H1 (cell line): Measurements from ENCODE around the gene CGB5. TPM values are rescaled to one million over a fixed set of nuclear protein-coding genes. Genes with fewer than 3 reads are reported as not detected.

Experiments used
- CBX5 ChIP-seq: fragments of 300-800, 300-1000 bp; sonication (generic); IDR thresholded peaks from 2 replicates; pipeline ENCODE4 v1.7.1; 2016; ENCODE audit warnings: antibody characterized with exemption, low read length, low read depth
- CTBP2 ChIP-seq: IDR thresholded peaks from 2 replicates; pipeline ENCODE4 v1.7.0; 2011; ENCODE audit warnings: borderline replicate concordance, mild to moderate bottlenecking, moderate library complexity, mixed read lengths, low read length; ENCODE audit not compliant: insufficient read depth, insufficient read length
- JUND ChIP-seq: IDR thresholded peaks from 2 replicates; pipeline ENCODE4 v1.6.1; 2011; ENCODE audit warnings: mild to moderate bottlenecking, improper control_type of control experiment, low read length
- KDM1A ChIP-seq: fragments of 200-600, 300-600 bp; sonication (generic); IDR thresholded peaks from 2 replicates; pipeline ENCODE4 v1.7.1; 2016; ENCODE audit warnings: mild to moderate bottlenecking, low read length, borderline replicate concordance
- KDM4A ChIP-seq: IDR thresholded peaks from one replicate; pipeline ENCODE4 v1.7.1; 2012; ENCODE audit warnings: low read depth, mild to moderate bottlenecking, moderate library complexity, low read length, inconsistent platforms; ENCODE audit not compliant: severe bottlenecking
- SAP30 ChIP-seq: fragments of 300-600 bp; sonication (generic); IDR thresholded peaks from 2 replicates; pipeline ENCODE4 v1.7.1; 2012; ENCODE audit warnings: low read length, moderate library complexity, mild to moderate bottlenecking, inconsistent platforms; ENCODE audit not compliant: insufficient read depth, insufficient replicate concordance
- SRF ChIP-seq: IDR thresholded peaks from 2 replicates; pipeline ENCODE4 v1.6.1; 2011; ENCODE audit warnings: mild to moderate bottlenecking, low read depth, low read length, moderate library complexity
- TAF7 ChIP-seq: optimal IDR thresholded peaks from 2 replicates; pipeline ENCODE3; 2011; ENCODE audit warnings: low read depth, mild to moderate bottlenecking, inconsistent platforms, low read length, moderate library complexity, borderline replicate concordance
- polyA plus RNA-seq, 7 experiments: library from polyadenylated mRNA; depleted of rRNA in 3 of 7; stranded (reverse) in 5 of 7; unstranded in 2 of 7; fragments of >200 nt in 5 of 7; fragments of 200-250 nt in 2 of 7; gene quantifications; 1 replicate in 5 of 7; 2 replicates in 1 of 7; 4 replicates in 1 of 7; pipeline versions ENCODE4 v1.2.1 to v1.2.3, GENCODE V29; 2011 to 2013; ENCODE audit warnings: missing spikeins in 2 of 7, mixed read lengths in 2 of 7
- total RNA-seq: library from RNA; stranded (reverse); fragmentation: NEBNext Ultra II Directional; extraction: Animal tissue kit (Norgen Biotek cat#: 25700); gene quantifications from 2 replicates; pipeline ENCODE4 v1.2.1, GENCODE V29; 2021

Gene CGB5
- total and polyA plus RNA-seq, 2 of the 8 experiments (the other 6 are each of a cell fraction or from before 2014, with no cell fraction given), result 0.63 to 0.68 TPM

DNA sequence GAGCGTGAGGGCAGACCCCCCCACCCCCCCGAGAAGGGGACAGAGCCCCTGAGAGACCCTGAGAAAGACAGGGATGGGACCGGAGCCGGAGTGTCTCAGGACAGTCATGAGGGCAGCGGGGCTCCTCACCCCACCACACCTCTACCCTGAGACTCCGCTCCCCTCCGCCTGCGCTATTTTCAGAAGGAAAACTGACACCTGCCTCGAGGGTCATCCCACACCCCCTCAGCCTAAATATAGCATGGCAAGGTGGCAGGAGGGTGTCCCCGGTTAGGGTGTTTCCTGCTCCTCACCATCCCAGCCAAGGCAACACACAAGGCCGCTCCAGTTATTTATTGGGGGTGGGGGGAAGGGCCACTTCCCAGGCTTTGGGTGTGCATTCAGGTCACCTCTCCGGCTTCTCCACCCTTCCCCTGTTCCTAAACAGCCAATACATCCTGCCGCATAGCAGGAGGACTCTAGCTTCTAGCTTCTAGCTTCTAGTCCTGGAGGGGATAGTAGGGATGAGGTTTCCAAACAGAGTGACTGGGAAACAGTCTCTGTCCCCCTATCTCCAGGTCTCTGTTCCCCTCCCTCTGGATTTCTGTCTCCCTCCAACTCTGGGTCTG lies 22.4 kb downstream of the CGB5 start (continued):
- TF ChIP-seq CBX5, result no peak
- no peak for TF ChIP-seq SRF
- no peak for TF ChIP-seq CTBP2
- TF ChIP-seq SAP30, result no peak
- TF ChIP-seq KDM4A, result no peak
- no peak for TF ChIP-seq TAF7
- no peak for TF ChIP-seq JUND
- no peak for TF ChIP-seq KDM1A
